Transverse colon (tissue), 3 donors: ENCODE results near the gene FTCDNL1.

Experiments
- CTCF ChIP-seq, 5 experiments: fragments of 200-600 bp in 3 of 5; fragments of 450-650 bp in 2 of 5; sonication (generic) in 3 of 5; IDR thresholded peaks; 1 replicate in 2 of 5; 2 replicates in 3 of 5; pipeline ENCODE4 v1.5.1; 2016 to 2017; ENCODE audit warnings: antibody characterized with exemption in 5 of 5, inconsistent platforms in 3 of 5, mild to moderate bottlenecking in 2 of 5, moderate library complexity in 1 of 5
- POLR2A ChIP-seq: fragments of 450-650 bp; IDR thresholded peaks from one replicate; pipeline ENCODE4 v1.6.1; 2016; ENCODE audit warnings: antibody characterized with exemption, mild to moderate bottlenecking, moderate library complexity

- TF ChIP-seq POLR2A: no peak
- TF ChIP-seq CTCF (IDR thresholded peaks at IDR 0.05): no peak
Measured at GRCh38 chr2:199784512-199784911, 66.5 kb downstream of the FTCDNL1 start.
